GM20000 (cell line): ENCODE results near the gene PLPP6.
A peak's percentile ranks its signal among the peaks of the same experiment; 100 is the strongest.

Experiments used
- DNase-seq: peaks from one replicate; pipeline ENCODE4 v3.0.0; 2012; ENCODE audit warnings: low spot score
- CTCF ChIP-seq: IDR thresholded peaks from 2 replicates; pipeline ENCODE4 v1.5.1; 2012; ENCODE audit warnings: mild to moderate bottlenecking, control low read depth; ENCODE audit errors: extremely low read depth, missing control alignments

Gene PLPP6

DNA sequence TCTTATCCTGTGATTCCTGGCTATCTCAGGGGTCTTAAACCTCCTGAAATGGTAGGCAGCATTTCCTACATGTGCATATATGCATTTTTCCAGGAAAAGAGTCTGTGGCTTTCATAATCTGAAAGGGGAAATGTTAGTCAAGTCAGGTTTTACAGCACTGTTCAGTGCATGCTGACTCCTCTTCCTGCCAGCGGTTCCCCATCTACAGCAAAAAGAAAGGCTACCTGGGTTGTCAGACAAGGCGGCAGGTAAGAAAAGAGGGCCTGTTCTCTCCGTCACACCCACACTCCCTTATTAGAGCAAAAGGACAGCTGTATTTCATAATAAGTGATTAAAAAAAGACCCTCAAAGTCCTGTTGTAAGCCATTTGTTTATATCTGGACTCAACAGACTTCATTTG, 8.5 kb downstream of the PLPP6 start:
- no peak for DNase-seq
- TF ChIP-seq CTCF, result no peak

DNA sequence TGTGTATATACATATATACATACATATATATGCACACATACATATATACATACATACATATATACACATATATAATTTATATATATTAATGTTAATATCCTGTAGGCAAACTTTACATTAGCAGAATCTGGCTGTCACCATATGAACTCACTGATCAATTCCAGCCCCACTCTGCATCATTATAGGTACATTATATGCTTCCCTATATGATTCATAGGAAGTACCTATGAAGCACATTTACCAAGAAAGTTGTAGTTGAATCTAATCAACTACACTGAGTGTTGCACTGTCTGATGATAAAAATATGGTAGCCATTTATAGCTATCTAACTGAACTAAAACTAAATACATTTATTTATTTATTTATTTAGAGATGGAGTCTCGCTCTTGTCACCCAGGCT, 9.6 kb downstream of the PLPP6 start:
- no peak for DNase-seq
- no peak for TF ChIP-seq CTCF

DNA sequence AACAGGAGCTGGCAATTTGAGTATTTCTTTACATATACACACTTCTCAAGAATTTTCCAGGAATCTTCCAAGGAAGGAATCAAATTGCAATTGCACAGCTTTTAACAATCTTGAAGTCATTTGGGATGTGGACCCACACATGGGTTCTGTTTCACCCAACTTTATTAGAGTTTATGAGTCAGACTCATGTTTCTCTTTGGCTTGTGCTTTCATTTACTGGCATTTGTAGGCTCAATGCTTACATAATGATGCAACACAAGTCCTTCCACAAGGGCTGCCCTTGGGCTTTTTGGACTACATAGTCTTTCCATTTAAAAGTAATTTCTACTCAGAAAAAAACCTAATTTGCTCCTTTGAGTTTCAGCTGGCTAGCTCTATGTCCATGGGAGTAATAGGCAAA, 12.7 kb downstream of the PLPP6 start:
- no peak for DNase-seq
- TF ChIP-seq CTCF, result no peak

DNA sequence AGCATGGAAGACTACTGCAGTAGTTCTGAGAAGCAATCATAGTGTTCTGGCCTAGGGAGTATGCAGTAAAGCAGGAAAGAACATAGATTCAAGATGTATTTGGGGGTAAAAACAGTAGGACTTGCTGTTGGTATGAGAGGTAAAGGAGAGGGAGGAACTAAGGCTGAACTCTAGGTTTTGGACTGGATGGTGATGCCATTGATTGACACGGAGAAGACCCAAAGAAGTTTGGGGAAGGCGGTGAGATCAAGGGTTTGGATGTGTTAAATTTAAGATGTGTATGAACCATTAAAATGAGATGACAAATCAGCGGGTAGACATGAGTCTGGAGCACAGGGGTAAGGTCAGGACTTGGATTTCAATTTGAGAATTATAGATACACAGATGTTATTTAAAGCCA, 15.3 kb downstream of the PLPP6 start:
- DNase-seq, result no peak
- TF ChIP-seq CTCF, result no peak

DNA sequence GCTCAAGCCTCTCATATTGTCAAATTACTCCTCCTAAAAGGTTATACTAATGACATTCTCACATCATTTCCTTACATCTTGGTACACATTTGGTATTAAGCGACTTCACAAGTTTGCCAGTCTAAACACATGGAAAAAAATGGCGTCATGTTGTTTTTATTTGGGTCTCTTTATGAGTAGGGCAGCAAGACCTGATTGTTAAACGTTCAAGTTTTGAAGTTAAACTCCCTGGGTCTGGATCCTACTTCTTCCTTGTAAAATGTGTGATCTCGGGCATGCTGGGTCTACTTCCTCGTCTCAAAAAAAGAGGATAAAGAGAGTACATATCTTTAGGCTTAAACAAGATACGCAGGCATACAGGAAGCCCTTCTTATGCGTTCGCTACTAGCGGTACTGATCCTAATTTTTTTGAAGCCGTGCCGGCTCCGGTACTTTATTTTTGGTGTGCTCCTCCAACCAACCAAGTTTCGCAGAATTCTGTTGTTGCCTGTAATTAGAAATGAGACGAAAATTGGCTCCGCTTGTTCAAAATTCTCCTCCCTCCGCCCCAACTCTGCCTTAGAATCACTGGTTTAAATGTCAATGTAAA, 16.7 kb downstream of the PLPP6 start:
- DNase-seq, result no peak
- no peak for TF ChIP-seq CTCF

GRCh38 chr9:4679268-4680172, 17.4 kb downstream of the PLPP6 start, which contains the start of gene CDC37L1:
TSS of gene CDC37L1 (plus strand) at chr9:4679569. CDS start at chr9:4679768, 199 bp downstream.
- TF ChIP-seq CTCF, result peak; percentile 38
- peak; percentile 92 for DNase-seq

- no peak for TF ChIP-seq CTCF
- DNase-seq, result no peak
These were observed 18.1 kb downstream of the PLPP6 start for GRCh38 chr9:4680173-4680525.
